ENCODE data around the gene ZNF117. TPM values are rescaled to one million over a fixed set of nuclear protein-coding genes. Genes with fewer than 3 reads are reported as not detected.

The ZNF117 gene
- total and polyA plus RNA-seq, 3 donors from 2014 or later = 5.8 to 45.7 (median 43.5) TPM

- intact Hi-C loops (cut with DNase I; ENCODE audit: low total_unique reads) = no loop called here
- 86 to 90% methylated on average over 12 of the region's 12 CpGs for WGBS, 2 donors
- Histone ChIP-seq H3K4me3 (no peak overlapping the region), H3K27ac (peak overlapping the region; percentile 46 to 75), H3K36me3 (ENCODE audit: low read depth, missing control alignments) (no peaks in the 10 kb centered on the region), H3K27me3 (no peaks in the 10 kb centered on the region), H3K4me1 (peaks cover 33% of the 10 kb centered on the region), H3K9me3 (no peaks in the 10 kb centered on the region)
- no peak for DNase-seq
- TF ChIP-seq CTCF (IDR thresholded peaks at IDR 0.05) = no peak
- no peak for TF ChIP-seq POLR2A (IDR thresholded peaks at IDR 0.05)
These were observed 6.5 kb upstream of the ZNF117 start for GRCh38 chr7:64997164-64997908.

GRCh38 chr7:64996305-64996704, 5.5 kb upstream of the ZNF117 start:
- DNase-seq = no peak
- peak overlapping the region; percentile 47 to 75 for H3K27ac ChIP-seq
- H3K36me3 ChIP-seq (ENCODE audit: low read depth, missing control alignments) = no peaks in the 10 kb centered on the region
- WGBS, 2 donors = 94 to 97% methylated on average over 2 of the region's 2 CpGs
- intact Hi-C loops (cut with DNase I; ENCODE audit: low total_unique reads) = no loop called here
- TF ChIP-seq POLR2A (IDR thresholded peaks at IDR 0.05) = no peak
- no peak for TF ChIP-seq CTCF (IDR thresholded peaks at IDR 0.05)
- peaks cover 33% of the 10 kb centered on the region for H3K4me1 ChIP-seq
- no peak overlapping the region for H3K4me3 ChIP-seq
- no peaks in the 10 kb centered on the region for H3K27me3 ChIP-seq
- H3K9me3 ChIP-seq = no peaks in the 10 kb centered on the region

- 85 to 96% methylated on average over 7 of the region's 7 CpGs for WGBS, 2 donors
- no peak overlapping the region for H3K4me3 ChIP-seq
- intact Hi-C loops (cut with DNase I; ENCODE audit: low total_unique reads) = no loop called here
- no peak for TF ChIP-seq CTCF (IDR thresholded peaks at IDR 0.05)
- TF ChIP-seq POLR2A (IDR thresholded peaks at IDR 0.05) = no peak
- no peak for DNase-seq
- H3K4me1 ChIP-seq = peaks cover 24% of the 10 kb centered on the region
- no peak overlapping the region for H3K27ac ChIP-seq
- no peaks in the 10 kb centered on the region for H3K27me3 ChIP-seq
- H3K9me3 ChIP-seq = no peaks in the 10 kb centered on the region
- H3K36me3 ChIP-seq (ENCODE audit: low read depth, missing control alignments) = no peaks in the 10 kb centered on the region
These were observed 3.1 kb upstream of the ZNF117 start for GRCh38 chr7:64993901-64994300.

GRCh38 chr7:64992971-64993370, 2.1 kb upstream of the ZNF117 start:
- Histone ChIP-seq H3K4me1 (peaks cover 15% of the 10 kb centered on the region), H3K36me3 (ENCODE audit: low read depth, missing control alignments) (no peaks in the 10 kb centered on the region), H3K27ac (no peak overlapping the region), H3K4me3 (no peak overlapping the region), H3K27me3 (no peaks in the 10 kb centered on the region), H3K9me3 (no peaks in the 10 kb centered on the region)
- DNase-seq = no peak
- 93 to 98% methylated on average over 4 to 5 of the region's 5 CpGs for WGBS, 2 donors
- intact Hi-C loops (cut with DNase I; ENCODE audit: low total_unique reads) = no loop called here
- TF ChIP-seq POLR2A (IDR thresholded peaks at IDR 0.05) (no peak), CTCF (IDR thresholded peaks at IDR 0.05) (no peak)

- no peak for TF ChIP-seq POLR2A (IDR thresholded peaks at IDR 0.05)
- TF ChIP-seq CTCF (IDR thresholded peaks at IDR 0.05) = no peak
- Histone ChIP-seq H3K4me3 (no peak overlapping the region), H3K4me1 (peaks cover 4% of the 10 kb centered on the region), H3K36me3 (ENCODE audit: low read depth, missing control alignments) (no peaks in the 10 kb centered on the region), H3K27me3 (no peaks in the 10 kb centered on the region), H3K9me3 (no peaks in the 10 kb centered on the region), H3K27ac (peak overlapping the region in 1 of 2 donors; percentile 12)
- 81 to 87% methylated on average over 7 of the region's 7 CpGs for WGBS, 2 donors
- DNase-seq = no peak
- intact Hi-C loops (cut with DNase I; ENCODE audit: low total_unique reads) = no loop called here
These were observed 620 bp downstream of the ZNF117 start for GRCh38 chr7:64990216-64990615.

Measured in testis (tissue), 3 donors.